Measurements from ENCODE around the gene DUOX2. TPM values are rescaled to one million over a fixed set of nuclear protein-coding genes. Genes with fewer than 3 reads are reported as not detected.

The DUOX2 gene
- total RNA-seq, 1 experiment from 2014 or later = 0.08 TPM

DNA sequence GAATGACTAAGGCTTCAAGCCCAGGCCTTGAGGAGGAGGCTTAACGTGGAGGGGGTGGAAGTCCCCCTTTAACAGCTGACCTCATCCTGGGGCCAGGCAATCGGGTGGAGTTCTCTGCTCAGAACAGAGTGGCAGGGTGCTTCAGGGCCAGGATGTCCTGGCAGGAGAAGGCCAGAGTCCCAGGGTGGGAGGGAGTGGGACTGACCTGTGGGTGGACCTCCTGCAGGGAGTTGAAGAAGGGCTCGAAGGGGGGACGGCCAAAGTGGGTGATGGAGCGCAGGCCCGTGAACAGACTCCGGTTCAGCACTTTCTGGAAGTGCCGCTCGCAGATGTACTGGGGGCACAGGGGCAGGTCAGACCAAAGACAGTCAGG, 19.6 kb downstream of the DUOX2 start:
- TF ChIP-seq, protein P1, sequence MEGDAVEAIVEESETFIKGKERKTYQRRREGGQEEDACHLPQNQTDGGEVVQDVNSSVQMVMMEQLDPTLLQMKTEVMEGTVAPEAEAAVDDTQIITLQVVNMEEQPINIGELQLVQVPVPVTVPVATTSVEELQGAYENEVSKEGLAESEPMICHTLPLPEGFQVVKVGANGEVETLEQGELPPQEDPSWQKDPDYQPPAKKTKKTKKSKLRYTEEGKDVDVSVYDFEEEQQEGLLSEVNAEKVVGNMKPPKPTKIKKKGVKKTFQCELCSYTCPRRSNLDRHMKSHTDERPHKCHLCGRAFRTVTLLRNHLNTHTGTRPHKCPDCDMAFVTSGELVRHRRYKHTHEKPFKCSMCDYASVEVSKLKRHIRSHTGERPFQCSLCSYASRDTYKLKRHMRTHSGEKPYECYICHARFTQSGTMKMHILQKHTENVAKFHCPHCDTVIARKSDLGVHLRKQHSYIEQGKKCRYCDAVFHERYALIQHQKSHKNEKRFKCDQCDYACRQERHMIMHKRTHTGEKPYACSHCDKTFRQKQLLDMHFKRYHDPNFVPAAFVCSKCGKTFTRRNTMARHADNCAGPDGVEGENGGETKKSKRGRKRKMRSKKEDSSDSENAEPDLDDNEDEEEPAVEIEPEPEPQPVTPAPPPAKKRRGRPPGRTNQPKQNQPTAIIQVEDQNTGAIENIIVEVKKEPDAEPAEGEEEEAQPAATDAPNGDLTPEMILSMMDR (IDR thresholded peaks at IDR 0.05) = no peak
- TF ChIP-seq POLR2AphosphoS5 (IDR thresholded peaks at IDR 0.05; ENCODE audit: low read depth, low read length) (no peak), SIN3A (IDR thresholded peaks at IDR 0.05; ENCODE audit: borderline replicate concordance, insufficient read depth, low read depth, low read length) (no peak), TCF7L2 (IDR thresholded peaks at IDR 0.05; ENCODE audit: low read depth, low read length) (no peak)
- TF ChIP-seq, protein P2, sequence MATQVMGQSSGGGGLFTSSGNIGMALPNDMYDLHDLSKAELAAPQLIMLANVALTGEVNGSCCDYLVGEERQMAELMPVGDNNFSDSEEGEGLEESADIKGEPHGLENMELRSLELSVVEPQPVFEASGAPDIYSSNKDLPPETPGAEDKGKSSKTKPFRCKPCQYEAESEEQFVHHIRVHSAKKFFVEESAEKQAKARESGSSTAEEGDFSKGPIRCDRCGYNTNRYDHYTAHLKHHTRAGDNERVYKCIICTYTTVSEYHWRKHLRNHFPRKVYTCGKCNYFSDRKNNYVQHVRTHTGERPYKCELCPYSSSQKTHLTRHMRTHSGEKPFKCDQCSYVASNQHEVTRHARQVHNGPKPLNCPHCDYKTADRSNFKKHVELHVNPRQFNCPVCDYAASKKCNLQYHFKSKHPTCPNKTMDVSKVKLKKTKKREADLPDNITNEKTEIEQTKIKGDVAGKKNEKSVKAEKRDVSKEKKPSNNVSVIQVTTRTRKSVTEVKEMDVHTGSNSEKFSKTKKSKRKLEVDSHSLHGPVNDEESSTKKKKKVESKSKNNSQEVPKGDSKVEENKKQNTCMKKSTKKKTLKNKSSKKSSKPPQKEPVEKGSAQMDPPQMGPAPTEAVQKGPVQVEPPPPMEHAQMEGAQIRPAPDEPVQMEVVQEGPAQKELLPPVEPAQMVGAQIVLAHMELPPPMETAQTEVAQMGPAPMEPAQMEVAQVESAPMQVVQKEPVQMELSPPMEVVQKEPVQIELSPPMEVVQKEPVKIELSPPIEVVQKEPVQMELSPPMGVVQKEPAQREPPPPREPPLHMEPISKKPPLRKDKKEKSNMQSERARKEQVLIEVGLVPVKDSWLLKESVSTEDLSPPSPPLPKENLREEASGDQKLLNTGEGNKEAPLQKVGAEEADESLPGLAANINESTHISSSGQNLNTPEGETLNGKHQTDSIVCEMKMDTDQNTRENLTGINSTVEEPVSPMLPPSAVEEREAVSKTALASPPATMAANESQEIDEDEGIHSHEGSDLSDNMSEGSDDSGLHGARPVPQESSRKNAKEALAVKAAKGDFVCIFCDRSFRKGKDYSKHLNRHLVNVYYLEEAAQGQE (IDR thresholded peaks at IDR 0.05; ENCODE audit: insufficient read depth in 1 of 2, low read depth in 2 of 2, low read length in 1 of 2) = no peak
- ChIA-PET POLR2A (no interaction called here), CTCF (no interaction called here)

DNA sequence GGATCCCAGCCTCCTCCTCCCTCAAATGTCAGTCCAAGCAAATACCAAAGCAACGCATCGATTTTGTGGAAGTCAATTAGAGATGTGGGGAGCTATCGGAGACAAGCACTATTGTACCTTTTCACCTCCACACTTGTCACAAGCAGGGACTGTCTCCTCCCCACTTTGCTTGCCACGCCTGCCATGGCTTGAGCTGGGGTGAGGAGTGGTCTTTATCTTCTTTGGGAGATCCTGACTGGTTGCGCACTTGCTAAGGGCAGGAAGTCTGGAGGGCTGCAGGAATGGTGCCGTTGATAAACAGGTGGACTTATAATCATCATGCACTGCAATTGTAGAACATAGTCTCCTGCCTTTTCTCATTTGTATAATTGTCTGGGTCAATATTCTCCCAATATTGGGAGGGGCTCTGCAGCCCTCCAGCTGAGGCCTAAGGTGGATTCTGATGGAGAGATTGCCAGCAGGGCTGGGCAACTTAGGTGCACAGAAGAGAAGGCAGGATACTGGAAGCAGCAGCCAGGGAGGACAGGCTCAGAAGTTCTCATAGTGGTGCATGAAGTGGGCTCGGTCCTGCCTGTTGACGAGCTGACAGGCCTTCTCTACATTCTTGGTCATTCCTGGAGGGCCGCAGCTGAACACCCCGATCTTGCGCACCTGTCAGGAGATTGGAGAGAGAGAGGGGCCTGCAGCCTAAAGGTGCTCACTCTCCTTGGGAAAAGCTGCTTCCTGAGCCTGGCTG, 20.2 kb downstream of the DUOX2 start:
- Histone ChIP-seq H3K27ac (ENCODE audit: low read length) (no peak overlapping the region), H3K36me3 (ENCODE audit: control insufficient read depth, insufficient read depth, low read length) (no peaks in the 10 kb centered on the region), H3K4me3 (ENCODE audit: low read depth in 2 of 2, low read length in 2 of 2) (no peak overlapping the region), H3K9me3 (ENCODE audit: control insufficient read depth, insufficient read depth, low read depth, low read length) (no peaks in the 10 kb centered on the region), H3K27me3 (ENCODE audit: control insufficient read depth, insufficient read depth, low read length) (peaks cover 9% of the 10 kb centered on the region), H3K4me1 (ENCODE audit: control insufficient read depth, insufficient read depth, low read length) (no peaks in the 10 kb centered on the region)
- ChIA-PET POLR2A (no interaction called here), CTCF (no interaction called here)
- 0 out of 2 replicates have a peak, but pooled peaks have one; percentile 9 for ATAC-seq
- no TSS peak for BruUV-seq (replicated peaks)
- in situ Hi-C loops (cut with HindIII; ENCODE audit: low pct_unique_long_range_greater_than_20kb, low sequenced_read_pairs) (no loop called here), intact Hi-C loops (cut with micrococcal nuclease; ENCODE audit: unreplicated experiment) (no loop called here)
- no peak for DNase-seq (ENCODE audit: low read depth, low spot score)
- TF ChIP-seq TCF7L2 (IDR thresholded peaks at IDR 0.05; ENCODE audit: low read depth, low read length) (no peak), SIN3A (IDR thresholded peaks at IDR 0.05; ENCODE audit: borderline replicate concordance, insufficient read depth, low read depth, low read length) (no peak), POLR2AphosphoS5 (IDR thresholded peaks at IDR 0.05; ENCODE audit: low read depth, low read length) (no peak)
- TF ChIP-seq, protein P1 (IDR thresholded peaks at IDR 0.05) = no peak
- TF ChIP-seq, protein P2 (IDR thresholded peaks at IDR 0.05; ENCODE audit: insufficient read depth in 1 of 2, low read depth in 2 of 2, low read length in 1 of 2) = no peak

More for the DNA sequence above, 19.6 kb downstream of the DUOX2 start:
- no TSS peak for BruUV-seq (replicated peaks)
- intact Hi-C loops (cut with micrococcal nuclease; ENCODE audit: unreplicated experiment) (no loop called here), in situ Hi-C loops (cut with HindIII; ENCODE audit: low pct_unique_long_range_greater_than_20kb, low sequenced_read_pairs) (no loop called here)
- no peak overlapping the region for H3K27ac ChIP-seq (ENCODE audit: low read length)
- H3K4me3 ChIP-seq (ENCODE audit: low read depth in 2 of 2, low read length in 2 of 2) = no peak overlapping the region
- no peaks in the 10 kb centered on the region for H3K36me3 ChIP-seq (ENCODE audit: control insufficient read depth, insufficient read depth, low read length)
- no peaks in the 10 kb centered on the region for H3K9me3 ChIP-seq (ENCODE audit: control insufficient read depth, insufficient read depth, low read depth, low read length)
- DNase-seq (ENCODE audit: low read depth, low spot score) (no peak), ATAC-seq (0 out of 2 replicates have a peak, but pooled peaks have one; percentile 24)
- peaks cover 9% of the 10 kb centered on the region for H3K27me3 ChIP-seq (ENCODE audit: control insufficient read depth, insufficient read depth, low read length)
- H3K4me1 ChIP-seq (ENCODE audit: control insufficient read depth, insufficient read depth, low read length) = no peaks in the 10 kb centered on the region

Measured in Panc1 (cell line).